Measurements from ENCODE around the gene LMTK3. TPM values are rescaled to one million over a fixed set of nuclear protein-coding genes. Genes with fewer than 3 reads are reported as not detected.

Gene LMTK3, protein sequence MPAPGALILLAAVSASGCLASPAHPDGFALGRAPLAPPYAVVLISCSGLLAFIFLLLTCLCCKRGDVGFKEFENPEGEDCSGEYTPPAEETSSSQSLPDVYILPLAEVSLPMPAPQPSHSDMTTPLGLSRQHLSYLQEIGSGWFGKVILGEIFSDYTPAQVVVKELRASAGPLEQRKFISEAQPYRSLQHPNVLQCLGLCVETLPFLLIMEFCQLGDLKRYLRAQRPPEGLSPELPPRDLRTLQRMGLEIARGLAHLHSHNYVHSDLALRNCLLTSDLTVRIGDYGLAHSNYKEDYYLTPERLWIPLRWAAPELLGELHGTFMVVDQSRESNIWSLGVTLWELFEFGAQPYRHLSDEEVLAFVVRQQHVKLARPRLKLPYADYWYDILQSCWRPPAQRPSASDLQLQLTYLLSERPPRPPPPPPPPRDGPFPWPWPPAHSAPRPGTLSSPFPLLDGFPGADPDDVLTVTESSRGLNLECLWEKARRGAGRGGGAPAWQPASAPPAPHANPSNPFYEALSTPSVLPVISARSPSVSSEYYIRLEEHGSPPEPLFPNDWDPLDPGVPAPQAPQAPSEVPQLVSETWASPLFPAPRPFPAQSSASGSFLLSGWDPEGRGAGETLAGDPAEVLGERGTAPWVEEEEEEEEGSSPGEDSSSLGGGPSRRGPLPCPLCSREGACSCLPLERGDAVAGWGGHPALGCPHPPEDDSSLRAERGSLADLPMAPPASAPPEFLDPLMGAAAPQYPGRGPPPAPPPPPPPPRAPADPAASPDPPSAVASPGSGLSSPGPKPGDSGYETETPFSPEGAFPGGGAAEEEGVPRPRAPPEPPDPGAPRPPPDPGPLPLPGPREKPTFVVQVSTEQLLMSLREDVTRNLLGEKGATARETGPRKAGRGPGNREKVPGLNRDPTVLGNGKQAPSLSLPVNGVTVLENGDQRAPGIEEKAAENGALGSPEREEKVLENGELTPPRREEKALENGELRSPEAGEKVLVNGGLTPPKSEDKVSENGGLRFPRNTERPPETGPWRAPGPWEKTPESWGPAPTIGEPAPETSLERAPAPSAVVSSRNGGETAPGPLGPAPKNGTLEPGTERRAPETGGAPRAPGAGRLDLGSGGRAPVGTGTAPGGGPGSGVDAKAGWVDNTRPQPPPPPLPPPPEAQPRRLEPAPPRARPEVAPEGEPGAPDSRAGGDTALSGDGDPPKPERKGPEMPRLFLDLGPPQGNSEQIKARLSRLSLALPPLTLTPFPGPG (N-terminal part only)
- total RNA-seq: 0.48 to 0.67 TPM (median 0.54 TPM) in 3 replicates
- long read RNA-seq: 0 reads

DNA sequence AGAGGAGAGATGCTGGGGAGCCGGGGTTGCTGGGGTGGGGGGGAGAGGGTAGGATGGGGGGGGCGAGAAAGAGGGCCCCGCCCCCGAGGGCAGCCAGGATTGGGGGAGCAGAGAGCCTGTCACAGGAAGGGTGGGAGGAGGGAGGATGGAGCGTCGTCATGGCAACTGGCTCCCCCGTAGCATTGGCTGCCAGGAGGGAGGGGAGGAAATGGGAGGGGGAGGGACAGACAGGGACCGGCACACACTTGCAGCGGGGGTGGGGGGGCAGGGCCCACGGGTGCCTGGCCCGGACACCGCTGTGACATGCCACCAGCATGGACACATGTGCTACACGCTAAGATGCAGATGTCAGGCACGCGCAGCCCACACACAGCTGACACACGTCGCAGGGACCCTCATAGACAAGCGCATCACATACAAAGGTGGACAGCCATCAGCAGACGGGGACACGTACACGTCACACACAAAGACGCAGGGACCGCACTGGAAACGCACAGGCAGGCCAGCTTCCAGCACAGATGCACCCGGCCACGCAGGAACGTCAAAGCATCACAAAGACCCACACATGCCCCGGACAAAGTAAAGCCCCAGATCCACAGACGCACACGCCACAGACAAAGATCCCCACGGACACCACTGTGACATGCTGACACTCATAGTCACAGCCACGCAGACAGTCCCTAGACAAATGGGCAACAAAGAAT lies at the start of gene LMTK3:
Gene LMTK3 (minus strand): TSS at position 36 of the 704 bp plus-strand sequence. CDS start 259 bp downstream, outside the sequence.
- H3K9me3 Mint-ChIP-seq (ENCODE audit: low read depth): no peaks in the 10 kb centered on the region
- no peaks in the 10 kb centered on the region for H3K36me3 Mint-ChIP-seq (ENCODE audit: low read depth)
- DNase-seq (ENCODE audit: low spot score): no peak
- TF ChIP-seq, protein P1, sequence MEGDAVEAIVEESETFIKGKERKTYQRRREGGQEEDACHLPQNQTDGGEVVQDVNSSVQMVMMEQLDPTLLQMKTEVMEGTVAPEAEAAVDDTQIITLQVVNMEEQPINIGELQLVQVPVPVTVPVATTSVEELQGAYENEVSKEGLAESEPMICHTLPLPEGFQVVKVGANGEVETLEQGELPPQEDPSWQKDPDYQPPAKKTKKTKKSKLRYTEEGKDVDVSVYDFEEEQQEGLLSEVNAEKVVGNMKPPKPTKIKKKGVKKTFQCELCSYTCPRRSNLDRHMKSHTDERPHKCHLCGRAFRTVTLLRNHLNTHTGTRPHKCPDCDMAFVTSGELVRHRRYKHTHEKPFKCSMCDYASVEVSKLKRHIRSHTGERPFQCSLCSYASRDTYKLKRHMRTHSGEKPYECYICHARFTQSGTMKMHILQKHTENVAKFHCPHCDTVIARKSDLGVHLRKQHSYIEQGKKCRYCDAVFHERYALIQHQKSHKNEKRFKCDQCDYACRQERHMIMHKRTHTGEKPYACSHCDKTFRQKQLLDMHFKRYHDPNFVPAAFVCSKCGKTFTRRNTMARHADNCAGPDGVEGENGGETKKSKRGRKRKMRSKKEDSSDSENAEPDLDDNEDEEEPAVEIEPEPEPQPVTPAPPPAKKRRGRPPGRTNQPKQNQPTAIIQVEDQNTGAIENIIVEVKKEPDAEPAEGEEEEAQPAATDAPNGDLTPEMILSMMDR (IDR thresholded peaks at IDR 0.05): no peak
- peak within 1 kb of the TSS; percentile 60 for H3K4me3 Mint-ChIP-seq (ENCODE audit: unreplicated experiment)
- H3K4me1 Mint-ChIP-seq (ENCODE audit: low read depth): peaks cover 12% of the 10 kb centered on the region
- peaks cover 8% of the 10 kb centered on the region for H3K27me3 Mint-ChIP-seq (ENCODE audit: low read depth)
- no peak within 1 kb of the TSS for H3K27ac Mint-ChIP-seq (ENCODE audit: unreplicated experiment)

DNA sequence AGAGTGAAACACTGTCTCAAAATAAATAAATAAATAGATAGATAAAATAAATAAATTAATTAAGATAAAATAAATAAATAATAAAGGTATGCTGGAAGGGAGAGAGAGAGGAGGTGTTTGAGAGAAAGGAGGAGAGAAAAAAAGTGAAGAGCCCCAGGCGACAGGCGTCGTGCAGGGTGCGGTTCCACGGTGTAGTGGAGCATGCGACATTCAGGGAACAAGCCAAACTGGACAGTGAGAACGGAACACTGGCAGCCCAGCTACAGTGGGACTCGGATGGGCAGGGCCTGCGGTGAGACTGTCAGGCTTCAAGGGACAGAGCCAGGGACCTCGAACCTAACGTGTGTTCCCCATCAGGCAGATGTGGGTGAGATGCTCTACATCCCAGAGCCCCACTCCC lies 49.8 kb upstream of the LMTK3 start:
- no peaks in the 10 kb centered on the region for H3K27me3 Mint-ChIP-seq (ENCODE audit: low read depth)
- no peak for DNase-seq (ENCODE audit: low spot score)
- no peaks in the 10 kb centered on the region for H3K36me3 Mint-ChIP-seq (ENCODE audit: low read depth)
- no peak overlapping the region for H3K27ac Mint-ChIP-seq (ENCODE audit: unreplicated experiment)
- TF ChIP-seq, protein P1 (IDR thresholded peaks at IDR 0.05): no peak
- H3K4me3 Mint-ChIP-seq (ENCODE audit: unreplicated experiment): no peak overlapping the region
- H3K4me1 Mint-ChIP-seq (ENCODE audit: low read depth): peaks cover 7% of the 10 kb centered on the region
- no peaks in the 10 kb centered on the region for H3K9me3 Mint-ChIP-seq (ENCODE audit: low read depth)

DNA sequence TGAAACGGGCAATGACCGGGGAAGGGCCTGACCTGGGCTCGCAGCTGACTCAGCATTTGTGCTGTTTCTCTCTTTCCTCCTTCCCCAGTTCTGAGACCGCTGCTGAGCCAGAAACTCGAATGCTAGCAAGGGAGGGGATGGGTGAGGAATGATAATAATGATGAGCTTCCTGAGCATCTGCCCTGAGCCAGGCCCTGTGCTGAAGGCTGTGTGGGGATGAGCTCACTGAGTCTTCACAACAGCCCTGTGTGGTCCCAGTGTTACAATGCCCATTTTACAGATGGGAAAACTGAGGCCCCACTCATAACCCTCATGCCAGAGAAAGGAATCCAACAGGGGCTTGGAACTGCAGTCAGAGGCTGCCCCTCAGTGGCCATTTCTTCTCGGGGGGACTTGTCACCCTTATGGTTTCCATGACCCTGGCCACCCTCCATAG lies 48.5 kb upstream of the LMTK3 start:
- H3K4me3 Mint-ChIP-seq (ENCODE audit: unreplicated experiment): no peak overlapping the region

DNA sequence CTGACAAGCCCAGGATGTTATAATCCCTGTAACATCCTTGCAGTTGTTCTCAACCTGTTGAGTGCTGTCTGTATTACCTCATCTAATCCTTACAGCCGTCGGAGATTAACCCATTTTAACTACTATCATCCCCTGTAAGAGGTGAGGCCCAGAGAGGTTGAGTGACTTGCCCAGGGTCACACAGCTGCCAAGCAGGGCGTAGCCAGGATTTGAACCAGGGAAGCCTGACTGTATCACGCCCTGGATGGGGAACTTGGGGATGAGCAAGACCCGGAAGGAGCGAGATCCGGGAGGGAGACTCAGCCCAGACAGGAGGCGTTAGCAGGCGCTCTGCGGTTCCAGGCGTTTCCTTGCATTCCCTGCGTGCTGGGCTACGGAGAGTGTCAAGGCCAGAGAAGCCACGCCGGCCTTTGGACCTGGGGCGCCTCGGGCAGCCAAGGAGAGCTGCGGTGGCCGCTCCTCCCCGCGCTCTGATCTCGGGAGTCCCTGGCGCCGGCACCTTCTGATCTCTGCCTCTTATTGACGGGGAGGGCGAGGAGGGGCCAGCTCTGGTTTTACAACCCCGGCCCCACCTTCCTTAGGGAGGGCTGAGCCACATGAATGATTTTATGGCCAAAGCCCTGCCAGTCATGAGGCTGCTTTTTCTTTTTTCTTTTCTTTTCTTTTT lies 46.5 kb upstream of the LMTK3 start:
- TF ChIP-seq, protein P1 (IDR thresholded peaks at IDR 0.05): no peak
- H3K27me3 Mint-ChIP-seq (ENCODE audit: low read depth): no peaks in the 10 kb centered on the region
- H3K4me3 Mint-ChIP-seq (ENCODE audit: unreplicated experiment): no peak overlapping the region
- DNase-seq (ENCODE audit: low spot score): no peak
- H3K4me1 Mint-ChIP-seq (ENCODE audit: low read depth): peaks cover 12% of the 10 kb centered on the region
- no peaks in the 10 kb centered on the region for H3K9me3 Mint-ChIP-seq (ENCODE audit: low read depth)
- no peaks in the 10 kb centered on the region for H3K36me3 Mint-ChIP-seq (ENCODE audit: low read depth)
- H3K27ac Mint-ChIP-seq (ENCODE audit: unreplicated experiment): no peak overlapping the region

More for the DNA sequence above, 48.5 kb upstream of the LMTK3 start:
- no peaks in the 10 kb centered on the region for H3K27me3 Mint-ChIP-seq (ENCODE audit: low read depth)
- no peak for DNase-seq (ENCODE audit: low spot score)
- no peaks in the 10 kb centered on the region for H3K36me3 Mint-ChIP-seq (ENCODE audit: low read depth)
- H3K9me3 Mint-ChIP-seq (ENCODE audit: low read depth): no peaks in the 10 kb centered on the region
- H3K27ac Mint-ChIP-seq (ENCODE audit: unreplicated experiment): no peak overlapping the region
- peaks cover 10% of the 10 kb centered on the region for H3K4me1 Mint-ChIP-seq (ENCODE audit: low read depth)
- TF ChIP-seq, protein P1 (IDR thresholded peaks at IDR 0.05): peak; percentile 28

Data from chondrocyte (in vitro differentiated cells).